Measurements from ENCODE around the gene CTPS2. TPM values are rescaled to one million over a fixed set of nuclear protein-coding genes. Genes with fewer than 3 reads are reported as not detected.

The CTPS2 gene
- total RNA-seq, 1 experiment from 2014 or later = 9.6 TPM

- TF ChIP-seq ELF1 (IDR thresholded peaks at IDR 0.05; ENCODE audit: borderline replicate concordance, low read depth) = no peak
- TF ChIP-seq JUND (IDR thresholded peaks at IDR 0.05) = no peak
- TF ChIP-seq ZFX (IDR thresholded peaks at IDR 0.05) = no peak
- no peak for TF ChIP-seq CEBPB (IDR thresholded peaks at IDR 0.05; ENCODE audit: low read depth)
- TF ChIP-seq EGR1 (IDR thresholded peaks at IDR 0.05; ENCODE audit: low read depth) = no peak
- TF ChIP-seq EZH2 (IDR thresholded peaks at IDR 0.05) = no peak
- no peak for TF ChIP-seq ATF3 (IDR thresholded peaks at IDR 0.05)
- no peak for TF ChIP-seq RAD21 (IDR thresholded peaks at IDR 0.05; ENCODE audit: low read depth)
- TF ChIP-seq POLR2A (IDR thresholded peaks at IDR 0.05; ENCODE audit: borderline replicate concordance, extremely low read depth, insufficient read depth, insufficient read length) = no peak
- TF ChIP-seq ZNF274 (IDR thresholded peaks at IDR 0.05; ENCODE audit: low read depth, low read length) = no peak
- TF ChIP-seq, protein P1, sequence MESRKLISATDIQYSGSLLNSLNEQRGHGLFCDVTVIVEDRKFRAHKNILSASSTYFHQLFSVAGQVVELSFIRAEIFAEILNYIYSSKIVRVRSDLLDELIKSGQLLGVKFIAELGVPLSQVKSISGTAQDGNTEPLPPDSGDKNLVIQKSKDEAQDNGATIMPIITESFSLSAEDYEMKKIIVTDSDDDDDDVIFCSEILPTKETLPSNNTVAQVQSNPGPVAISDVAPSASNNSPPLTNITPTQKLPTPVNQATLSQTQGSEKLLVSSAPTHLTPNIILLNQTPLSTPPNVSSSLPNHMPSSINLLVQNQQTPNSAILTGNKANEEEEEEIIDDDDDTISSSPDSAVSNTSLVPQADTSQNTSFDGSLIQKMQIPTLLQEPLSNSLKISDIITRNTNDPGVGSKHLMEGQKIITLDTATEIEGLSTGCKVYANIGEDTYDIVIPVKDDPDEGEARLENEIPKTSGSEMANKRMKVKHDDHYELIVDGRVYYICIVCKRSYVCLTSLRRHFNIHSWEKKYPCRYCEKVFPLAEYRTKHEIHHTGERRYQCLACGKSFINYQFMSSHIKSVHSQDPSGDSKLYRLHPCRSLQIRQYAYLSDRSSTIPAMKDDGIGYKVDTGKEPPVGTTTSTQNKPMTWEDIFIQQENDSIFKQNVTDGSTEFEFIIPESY (IDR thresholded peaks at IDR 0.05; ENCODE audit: extremely low read depth, insufficient replicate concordance, low read length) = no peak
- TF ChIP-seq EZH2phosphoT487 (IDR thresholded peaks at IDR 0.05; ENCODE audit: borderline replicate concordance) = no peak
- TF ChIP-seq SRF (IDR thresholded peaks at IDR 0.05; ENCODE audit: low read depth) = no peak
- no peak for TF ChIP-seq POLR2AphosphoS5 (IDR thresholded peaks at IDR 0.05; ENCODE audit: low read depth, low read length)
- no peak for TF ChIP-seq REST (IDR thresholded peaks at IDR 0.05; ENCODE audit: low read depth)
- no peak for TF ChIP-seq YY1 (IDR thresholded peaks at IDR 0.05; ENCODE audit: extremely low read depth, insufficient replicate concordance, low read depth, low read length)
- TF ChIP-seq, protein P2, sequence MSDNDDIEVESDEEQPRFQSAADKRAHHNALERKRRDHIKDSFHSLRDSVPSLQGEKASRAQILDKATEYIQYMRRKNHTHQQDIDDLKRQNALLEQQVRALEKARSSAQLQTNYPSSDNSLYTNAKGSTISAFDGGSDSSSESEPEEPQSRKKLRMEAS (IDR thresholded peaks at IDR 0.05) = no peak
- TF ChIP-seq SIN3A (IDR thresholded peaks at IDR 0.05; ENCODE audit: low read depth) = no peak
- no peak overlapping the region for H3K4me3 ChIP-seq (replicated peaks in 1 of 2; ENCODE audit: low read depth in 1 of 2, low read length in 2 of 2)
- RAD21 ChIA-PET (ENCODE audit: low non-redundant PET in 1 of 2, low total read pairs in 2 of 2, uncharacterized antibody in 2 of 2, unreplicated experiment in 2 of 2) = no interaction called here
- no peaks in the 10 kb centered on the region for H3K9me3 ChIP-seq (ENCODE audit: control insufficient read depth in 1 of 2, insufficient read depth in 1 of 2, low read depth in 1 of 2, low read length in 2 of 2)
- no peaks in the 10 kb centered on the region for H4K20me1 ChIP-seq (ENCODE audit: insufficient read depth)
- no peak overlapping the region for H3K9ac ChIP-seq (ENCODE audit: low read length)
- CTCF ChIA-PET = no interaction called here
- no peak overlapping the region for H3K27ac ChIP-seq (ENCODE audit: low read depth, low read length)
- BruUV-seq (replicated peaks) = no TSS peak
- intact Hi-C loops (cut with micrococcal nuclease) = no loop called here
- H3K79me2 ChIP-seq (ENCODE audit: insufficient read depth, low read length) = no peaks in the 10 kb centered on the region
- no peaks in the 10 kb centered on the region for H3K4me1 ChIP-seq (ENCODE audit: control insufficient read depth in 1 of 2, insufficient read depth in 2 of 2, low read length in 2 of 2)
- H3K9me2 ChIP-seq (ENCODE audit: insufficient read depth) = no peaks in the 10 kb centered on the region
- ATAC-seq (no peak), DNase-seq (ENCODE audit: low read depth, low spot score) (no peak)
- H3K4me2 ChIP-seq (ENCODE audit: low read length) = no peak overlapping the region
- H2AFZ ChIP-seq (ENCODE audit: low read depth, low read length, poor library complexity, severe bottlenecking) = no peak overlapping the region
- no peaks in the 10 kb centered on the region for H3K27me3 ChIP-seq (ENCODE audit: insufficient read depth, low read length)
- POLR2A ChIA-PET = no interaction called here
- no peaks in the 10 kb centered on the region; a peak in 1 of 4 replicates for H3K36me3 ChIP-seq (ENCODE audit: control insufficient read depth in 1 of 2, insufficient read depth in 2 of 2, low read length in 2 of 2)
These were observed 94.0 kb downstream of the CTPS2 start for GRCh38 chrX:16618422-16618821.

Data from HCT116 (cell line).